Bronchial smooth muscle cell (primary cell): ENCODE measurements around the gene G3BP2. TPM values are rescaled to one million over a fixed set of nuclear protein-coding genes. Genes with fewer than 3 reads are reported as not detected.

Source experiments
- total RNA-seq: library from RNA; depleted of rRNA; stranded (reverse); fragments of >200 nt; gene quantifications from 2 replicates; pipeline ENCODE4 v1.2.1, GENCODE V29; 2014

Gene G3BP2
- 81.5 and 122 TPM in 2 replicates for total RNA-seq

DNA sequence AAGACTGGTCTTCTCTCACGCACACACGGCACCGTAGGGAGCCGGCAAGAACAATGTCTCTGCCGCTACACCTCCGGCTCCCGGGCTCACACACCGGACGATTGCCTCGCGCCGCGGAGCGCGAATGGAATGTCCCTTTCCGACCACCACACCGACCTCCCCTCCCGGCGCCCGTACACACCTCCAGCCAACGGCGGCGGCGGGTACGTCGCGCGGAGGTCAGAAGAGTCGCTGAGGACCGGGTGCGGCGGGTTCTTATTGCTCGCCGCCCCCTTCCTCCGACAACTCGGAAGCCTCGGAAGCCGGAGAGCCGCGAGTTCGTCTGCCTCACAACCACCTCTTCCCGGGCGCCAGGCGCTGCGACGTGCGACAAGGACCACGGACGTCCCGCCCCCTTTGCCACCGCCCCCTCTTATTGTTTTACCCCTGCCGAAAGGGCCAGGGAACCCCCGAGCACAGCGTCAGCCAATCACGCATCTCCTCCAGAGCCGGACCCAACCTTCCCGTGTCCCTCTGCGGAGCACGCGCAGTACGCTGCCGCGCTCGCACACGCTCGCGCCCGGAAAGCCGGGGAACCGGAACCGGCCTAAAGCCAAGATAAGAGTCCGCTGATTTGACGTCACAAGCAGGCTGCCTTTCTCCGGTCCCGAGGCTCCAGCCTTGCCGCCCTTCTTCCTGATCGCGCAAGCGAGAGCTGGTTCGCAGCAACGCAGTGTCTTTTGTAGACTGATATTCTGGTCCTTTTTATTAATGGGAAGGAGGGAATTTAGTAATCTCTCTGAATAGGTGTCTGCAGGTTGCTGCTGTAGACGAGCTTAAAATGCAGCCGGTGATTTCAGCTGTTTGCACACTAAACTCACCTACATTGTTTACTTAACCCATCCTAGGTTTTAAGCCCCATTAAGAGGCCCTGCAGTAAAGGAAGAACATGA lies at the start of gene G3BP2:
G3BP2 (minus strand) TSS at position 385 of the 932 bp plus-strand sequence. CDS start 11,386 bp downstream, outside the sequence.

DNA sequence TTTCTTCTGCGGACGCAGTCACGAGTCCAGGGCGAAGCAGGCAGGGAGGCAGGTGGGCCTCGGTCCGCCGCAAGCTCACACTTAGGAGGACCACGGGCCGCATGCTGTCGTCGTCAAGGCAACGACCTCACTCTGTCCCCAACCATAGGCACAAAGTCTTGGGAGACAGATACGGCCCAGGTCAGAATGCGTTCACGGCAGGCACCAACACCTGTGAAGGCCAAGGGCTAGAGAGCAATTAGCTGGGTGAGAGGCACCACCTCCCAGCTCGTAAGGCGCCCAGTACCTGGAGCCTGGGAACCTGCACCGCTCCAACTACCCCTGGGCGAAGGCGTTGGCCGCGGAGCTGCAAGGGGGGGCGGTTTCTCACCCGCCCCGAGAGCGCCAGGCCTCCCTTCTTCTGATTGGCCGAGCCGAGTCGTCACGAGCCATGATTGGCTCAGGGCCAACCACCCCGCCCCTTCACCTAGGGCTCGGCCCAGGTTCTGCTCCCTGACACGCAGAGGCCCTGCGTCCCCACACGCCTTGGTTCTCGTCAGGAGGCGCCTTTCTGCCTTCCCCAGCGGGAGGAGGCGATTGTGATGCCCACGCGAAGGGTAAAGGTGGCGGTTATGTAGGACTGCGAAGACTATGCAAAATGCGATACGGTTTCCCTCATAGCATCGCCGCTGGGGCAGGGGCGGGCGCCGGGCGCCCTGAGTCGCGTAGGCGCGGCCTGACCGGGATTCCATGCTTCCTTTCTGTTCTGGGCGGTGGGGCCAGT lies 42.9 kb downstream of the G3BP2 start, which contains the start of gene CDKL2:
CDKL2 (minus strand) TSS at position 355 of the 763 bp plus-strand sequence. CDS start 4,540 bp downstream, outside the sequence.

Other genes with a start within 250 kb of the G3BP2 start
- gene RCHY1, start 159.0 kb downstream of the G3BP2 start, total RNA-seq: 22.1 and 36.7 TPM in 2 replicates
- 11.2 and 11.3 TPM in 2 replicates for gene THAP6, start 158.9 kb downstream of the G3BP2 start, total RNA-seq
- not detected in 2 replicates for gene ODAPH, start 117.3 kb downstream of the G3BP2 start, total RNA-seq
- 1.2 and 1.3 TPM in 2 replicates for gene CDKL2, start 42.9 kb downstream of the G3BP2 start, total RNA-seq
- gene USO1, start 51.2 kb upstream of the G3BP2 start, total RNA-seq: 58.1 and 100 TPM in 2 replicates
- not detected in 2 replicates for gene PPEF2, start 229.0 kb upstream of the G3BP2 start, total RNA-seq